NOMO-1 treated with DMSO at 0.1 percent for 48 hours (cell line): ENCODE results near the gene ANKRD30B.
"Not testable (repeated sequence)": the region's sequence is repeated elsewhere in the genome, so short reads cannot be mapped to it uniquely, and the experiment has no call there.

Source experiments
- DNase-seq: peaks from one replicate; lab custom pipeline; 2025; ENCODE audit not compliant: unreplicated experiment; lab: John Stamatoyannopoulos, UW

The ANKRD30B gene, protein sequence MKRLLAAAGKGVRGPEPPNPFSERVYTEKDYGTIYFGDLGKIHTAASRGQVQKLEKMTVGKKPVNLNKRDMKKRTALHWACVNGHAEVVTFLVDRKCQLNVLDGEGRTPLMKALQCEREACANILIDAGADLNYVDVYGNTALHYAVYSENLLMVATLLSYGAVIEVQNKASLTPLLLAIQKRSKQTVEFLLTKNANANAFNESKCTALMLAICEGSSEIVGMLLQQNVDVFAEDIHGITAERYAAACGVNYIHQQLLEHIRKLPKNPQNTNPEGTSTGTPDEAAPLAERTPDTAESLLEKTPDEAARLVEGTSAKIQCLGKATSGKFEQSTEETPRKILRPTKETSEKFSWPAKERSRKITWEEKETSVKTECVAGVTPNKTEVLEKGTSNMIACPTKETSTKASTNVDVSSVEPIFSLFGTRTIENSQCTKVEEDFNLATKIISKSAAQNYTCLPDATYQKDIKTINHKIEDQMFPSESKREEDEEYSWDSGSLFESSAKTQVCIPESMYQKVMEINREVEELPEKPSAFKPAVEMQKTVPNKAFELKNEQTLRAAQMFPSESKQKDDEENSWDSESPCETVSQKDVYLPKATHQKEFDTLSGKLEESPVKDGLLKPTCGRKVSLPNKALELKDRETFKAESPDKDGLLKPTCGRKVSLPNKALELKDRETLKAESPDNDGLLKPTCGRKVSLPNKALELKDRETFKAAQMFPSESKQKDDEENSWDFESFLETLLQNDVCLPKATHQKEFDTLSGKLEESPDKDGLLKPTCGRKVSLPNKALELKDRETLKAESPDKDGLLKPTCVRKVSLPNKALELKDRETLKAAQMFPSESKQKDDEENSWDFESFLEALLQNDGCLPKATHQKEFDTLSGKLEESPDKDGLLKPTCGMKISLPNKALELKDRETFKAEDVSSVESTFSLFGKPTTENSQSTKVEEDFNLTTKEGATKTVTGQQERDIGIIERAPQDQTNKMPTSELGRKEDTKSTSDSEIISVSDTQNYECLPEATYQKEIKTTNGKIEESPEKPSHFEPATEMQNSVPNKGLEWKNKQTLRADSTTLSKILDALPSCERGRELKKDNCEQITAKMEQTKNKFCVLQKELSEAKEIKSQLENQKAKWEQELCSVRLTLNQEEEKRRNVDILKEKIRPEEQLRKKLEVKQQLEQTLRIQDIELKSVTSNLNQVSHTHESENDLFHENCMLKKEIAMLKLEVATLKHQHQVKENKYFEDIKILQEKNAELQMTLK (N-terminal part only)

DNA sequence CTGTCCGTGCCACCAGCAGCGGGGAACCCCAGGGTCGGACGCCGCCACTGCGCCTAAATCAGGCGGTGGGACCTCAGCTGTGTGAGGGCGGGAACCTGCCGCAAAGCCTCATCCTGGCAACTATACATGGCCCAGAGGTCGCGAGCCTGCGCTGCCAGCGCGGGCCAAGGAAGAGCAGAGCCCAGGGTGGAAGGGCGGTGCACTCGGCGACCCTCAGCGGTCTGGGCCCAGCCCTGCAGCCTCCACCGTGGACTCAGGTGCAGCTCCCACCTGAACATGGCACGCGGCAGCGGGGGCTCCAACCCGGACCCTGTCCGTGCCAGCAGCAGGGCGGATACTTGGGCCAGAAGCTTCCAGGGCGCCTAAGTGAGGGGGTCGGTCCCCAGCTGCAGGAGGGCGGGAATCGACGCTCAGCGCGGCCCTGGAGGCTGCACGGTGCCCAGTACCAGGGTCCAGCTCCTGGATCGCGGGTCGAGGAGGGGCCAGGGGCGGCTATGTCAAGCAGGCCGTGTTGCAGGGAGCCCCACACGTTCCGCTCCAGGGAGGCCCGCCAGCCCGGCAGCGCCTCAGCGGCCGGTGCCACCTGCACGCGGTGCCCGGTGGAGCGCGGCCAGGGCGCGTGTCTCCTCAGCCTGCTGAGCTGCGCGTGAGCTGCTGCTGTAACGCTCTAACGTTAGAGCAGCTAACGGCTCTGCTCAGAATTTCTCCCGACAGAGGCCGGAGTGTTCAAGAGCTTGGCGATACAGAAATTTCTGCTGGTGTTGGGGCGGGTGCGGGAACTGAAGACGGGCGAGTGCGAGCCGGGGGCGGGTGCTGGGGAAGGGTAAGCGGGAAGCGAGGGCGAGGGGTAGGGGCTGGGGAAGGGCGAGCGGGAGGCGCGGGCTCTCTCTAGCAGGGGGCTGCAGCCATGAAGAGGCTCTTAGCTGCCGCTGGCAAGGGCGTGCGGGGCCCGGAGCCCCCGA lies at the start of gene ANKRD30B:
ANKRD30B (plus strand) TSS at position 660 of the 962 bp plus-strand sequence; CDS start at position 908, 248 bp downstream.
- no peak for DNase-seq

DNA sequence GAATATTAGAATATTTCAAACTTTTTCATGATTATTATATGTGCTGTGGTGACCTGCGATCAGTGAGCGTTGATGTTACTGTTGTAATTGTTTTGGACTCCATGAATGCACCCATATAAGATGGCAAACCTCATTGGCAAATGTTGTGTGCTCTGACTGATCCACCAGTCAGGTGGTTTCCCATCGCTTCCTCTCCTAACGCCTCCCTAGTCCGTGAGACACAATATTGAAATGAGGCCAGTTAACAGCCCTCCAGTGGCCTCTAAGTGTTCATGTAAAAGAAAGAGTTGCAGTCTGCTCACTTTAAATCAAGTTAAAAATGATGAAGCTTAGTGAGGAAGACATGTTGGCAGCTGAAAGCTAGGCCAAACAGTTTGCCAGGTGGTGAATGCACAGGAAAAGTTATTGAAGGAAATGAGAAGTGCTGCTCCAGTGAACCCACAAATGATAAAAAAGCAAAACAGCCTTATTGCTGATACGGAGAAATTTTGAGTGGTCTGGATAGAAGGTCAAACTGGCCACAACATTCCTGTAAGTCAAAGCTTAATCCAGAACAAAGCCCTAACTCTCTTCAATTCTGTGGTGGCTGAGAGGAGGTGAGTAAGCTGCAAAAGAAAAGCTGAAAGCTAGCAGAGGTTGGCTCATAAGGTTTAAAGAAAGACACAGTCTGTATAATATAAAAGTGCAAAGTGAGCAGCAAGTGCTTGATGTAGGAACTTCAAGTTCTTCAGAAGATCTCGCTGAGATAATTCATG lies 46.5 kb upstream of the ANKRD30B start:
- not testable (repeated sequence) for DNase-seq

DNA sequence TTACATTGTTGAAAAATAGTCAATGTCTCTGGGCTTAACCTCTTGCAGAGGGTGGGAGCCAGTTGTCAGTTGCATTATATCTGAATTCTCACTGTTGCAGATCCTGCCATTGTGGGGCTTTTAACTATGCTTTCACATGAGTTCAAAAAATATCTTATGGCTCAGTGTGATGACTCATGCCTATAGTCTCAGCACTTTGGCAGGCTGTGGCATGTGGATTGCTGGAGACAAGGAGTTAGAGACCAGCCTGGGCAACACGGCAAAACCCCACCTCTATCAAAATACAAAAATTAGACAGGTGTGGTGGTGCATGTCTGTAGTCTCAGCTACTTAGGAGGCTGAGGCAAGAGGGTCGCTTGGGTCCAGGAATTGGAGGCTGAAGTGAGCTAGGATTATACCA lies 38.2 kb upstream of the ANKRD30B start:
- not testable (repeated sequence) for DNase-seq

DNA sequence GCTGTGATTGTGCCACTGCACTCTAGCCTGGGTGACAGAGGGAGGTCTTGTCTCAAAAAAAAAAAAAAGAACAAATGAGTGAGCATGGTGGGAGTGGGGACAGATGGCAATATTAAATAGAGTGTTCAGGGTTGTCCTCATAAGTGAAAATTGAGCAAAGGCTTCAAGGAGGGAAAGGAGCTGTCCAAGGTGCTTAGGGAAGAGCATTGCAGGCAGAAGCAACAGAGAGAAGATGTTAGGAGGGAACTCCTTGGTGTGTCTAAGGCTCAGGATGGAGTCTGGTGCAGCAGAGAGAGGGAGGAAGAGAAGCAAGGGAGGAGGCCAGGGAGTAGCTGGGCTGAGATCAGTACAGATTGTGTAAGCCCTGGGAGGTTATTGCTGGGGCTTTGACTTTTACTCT lies 26.4 kb upstream of the ANKRD30B start:
- not testable (repeated sequence) for DNase-seq

DNA sequence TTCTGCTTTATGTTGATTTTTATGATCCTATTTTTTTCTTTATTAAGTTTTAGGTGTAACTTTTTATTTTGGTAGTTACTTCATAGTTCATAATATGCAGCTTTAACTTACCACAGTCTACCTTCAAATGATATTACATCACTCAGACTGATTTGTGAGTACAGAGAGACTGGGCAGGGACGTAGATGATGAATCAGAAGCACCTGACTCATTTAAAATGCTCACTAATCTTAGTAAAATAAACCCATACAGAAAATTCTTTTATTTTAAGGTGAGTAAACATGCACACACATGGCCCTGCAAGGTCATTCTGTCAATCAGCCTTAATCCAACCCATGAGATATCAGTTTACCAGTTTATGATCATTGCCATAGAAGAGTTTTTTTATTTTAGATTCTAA lies 8.9 kb upstream of the ANKRD30B start:
- not testable (repeated sequence) for DNase-seq

DNA sequence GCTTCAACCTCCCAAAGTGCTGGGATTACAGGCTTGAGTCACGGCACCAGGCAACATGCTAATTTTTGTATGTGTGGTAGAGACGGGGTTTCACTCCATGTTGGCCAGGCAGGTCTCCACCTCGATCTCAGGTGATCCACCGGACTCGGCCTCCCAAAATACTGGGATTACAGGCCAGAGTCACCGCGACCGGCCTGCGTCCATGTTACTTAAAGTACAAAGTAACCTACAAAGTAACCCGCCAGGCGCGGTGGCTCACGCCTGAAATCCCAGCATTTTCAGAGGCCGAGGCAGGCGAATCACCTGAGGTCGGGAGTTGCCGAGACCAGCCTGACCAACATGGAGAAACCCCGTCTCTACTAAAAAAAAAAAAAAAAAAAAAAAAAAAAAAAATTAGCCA lies 1.1 kb upstream of the ANKRD30B start:
- DNase-seq, result no peak

DNA sequence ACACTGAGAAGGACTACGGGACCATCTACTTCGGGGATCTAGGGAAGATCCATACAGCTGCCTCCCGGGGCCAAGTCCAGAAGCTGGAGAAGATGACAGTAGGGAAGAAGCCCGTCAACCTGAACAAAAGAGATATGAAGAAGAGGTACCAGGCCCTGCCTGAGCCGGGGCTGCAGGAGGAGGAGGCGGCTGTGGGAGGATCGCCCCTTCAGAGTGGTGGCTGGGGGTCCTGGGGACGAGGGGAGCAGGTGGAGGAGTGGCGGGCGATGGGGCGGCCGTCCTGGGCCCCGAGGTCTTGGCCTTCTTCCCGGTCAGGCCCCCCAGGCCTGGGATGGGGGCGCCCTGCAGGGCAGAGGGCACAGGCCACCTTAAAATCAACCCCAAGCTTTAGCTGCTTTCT lies 524 bp downstream of the ANKRD30B start:
- no peak for DNase-seq

DNA sequence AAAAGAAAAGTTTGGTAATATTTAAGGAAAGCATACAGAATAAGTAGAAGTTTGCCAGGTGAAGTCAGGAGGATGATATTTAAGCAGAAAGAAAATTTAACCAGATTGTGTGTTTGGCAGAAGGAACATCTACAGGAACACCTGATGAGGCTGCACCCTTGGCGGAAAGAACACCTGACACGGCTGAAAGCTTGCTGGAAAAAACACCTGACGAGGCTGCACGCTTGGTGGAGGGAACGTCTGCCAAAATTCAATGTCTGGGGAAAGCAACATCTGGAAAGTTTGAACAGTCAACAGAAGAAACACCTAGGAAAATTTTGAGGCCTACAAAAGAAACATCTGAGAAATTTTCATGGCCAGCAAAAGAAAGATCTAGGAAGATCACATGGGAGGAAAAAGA lies 15.6 kb downstream of the ANKRD30B start:
- not testable (repeated sequence) for DNase-seq

DNA sequence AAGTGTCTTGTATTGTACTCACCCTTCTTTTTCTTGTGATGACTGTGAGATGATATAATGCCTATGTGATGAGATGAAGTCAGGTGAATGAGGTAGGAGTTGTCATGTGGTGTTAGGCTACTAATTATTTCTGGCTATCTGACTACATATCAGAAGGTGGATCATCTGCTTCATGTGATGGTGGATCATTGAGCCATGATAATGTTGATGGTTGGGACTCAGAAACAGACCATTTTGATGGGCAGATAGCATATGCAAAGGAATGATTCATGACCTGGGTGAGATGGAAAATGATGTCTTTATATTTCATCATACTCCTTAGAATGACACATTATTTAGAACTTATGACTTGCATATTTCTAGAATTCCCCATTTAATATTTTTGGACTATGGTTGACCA lies 19.5 kb downstream of the ANKRD30B start:
- DNase-seq, result no peak

DNA sequence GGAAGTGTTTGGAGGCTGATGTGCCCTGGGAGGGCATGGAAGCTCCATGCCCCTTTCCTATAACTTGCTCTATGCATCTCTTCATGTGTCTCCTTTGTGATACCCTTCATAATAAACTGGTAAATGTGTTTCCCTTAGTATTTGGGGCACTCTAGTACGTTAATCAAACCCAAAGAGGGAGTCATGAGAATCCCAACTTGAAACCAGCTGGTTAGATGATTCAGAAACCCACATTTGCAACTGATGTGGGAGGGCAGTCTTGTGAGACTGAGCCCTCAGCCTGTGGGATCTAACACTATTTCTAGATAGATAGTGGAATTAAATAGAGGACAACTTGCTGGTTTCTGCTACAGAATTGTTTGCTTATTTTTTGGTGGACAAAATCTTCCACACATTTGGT lies 20.3 kb downstream of the ANKRD30B start:
- DNase-seq, result no peak

DNA sequence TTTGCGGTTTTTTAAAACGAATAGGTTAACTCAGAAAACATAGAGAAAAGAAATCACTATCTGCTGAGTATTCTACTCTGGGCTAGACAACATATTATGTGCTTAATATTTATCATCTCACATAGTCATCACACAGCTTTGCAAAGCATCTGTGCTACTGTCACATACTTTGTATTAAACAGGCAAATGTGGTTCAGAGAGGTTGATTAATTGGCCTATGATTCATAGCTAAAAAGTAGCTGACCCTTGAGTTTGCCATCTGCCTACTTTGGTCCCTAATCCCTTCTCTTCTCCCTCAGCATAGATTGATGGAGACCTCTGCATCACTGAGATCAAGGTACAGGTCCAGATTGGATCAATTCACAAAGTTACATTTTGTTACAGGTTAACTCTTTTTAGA lies 21.4 kb downstream of the ANKRD30B start:
- DNase-seq, result no peak

DNA sequence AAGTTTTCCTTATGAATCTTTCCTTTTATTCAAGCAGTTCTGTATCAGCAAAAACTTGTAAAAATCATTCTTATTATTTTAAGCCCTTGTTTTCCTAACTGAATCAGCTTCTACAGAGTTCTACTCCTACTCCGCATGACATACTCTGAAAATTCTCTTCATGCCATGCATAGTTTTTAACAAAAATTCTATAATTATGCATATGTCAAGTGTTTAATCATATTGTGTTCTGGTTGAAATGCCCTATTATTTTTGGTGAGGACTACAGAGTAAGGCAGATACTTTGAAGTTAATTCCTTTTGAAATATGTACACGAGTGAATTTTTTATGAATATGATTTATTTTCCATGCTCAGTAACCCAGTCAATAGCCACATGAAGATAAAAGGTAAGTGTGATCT lies 28.8 kb downstream of the ANKRD30B start:
- DNase-seq, result no peak

DNA sequence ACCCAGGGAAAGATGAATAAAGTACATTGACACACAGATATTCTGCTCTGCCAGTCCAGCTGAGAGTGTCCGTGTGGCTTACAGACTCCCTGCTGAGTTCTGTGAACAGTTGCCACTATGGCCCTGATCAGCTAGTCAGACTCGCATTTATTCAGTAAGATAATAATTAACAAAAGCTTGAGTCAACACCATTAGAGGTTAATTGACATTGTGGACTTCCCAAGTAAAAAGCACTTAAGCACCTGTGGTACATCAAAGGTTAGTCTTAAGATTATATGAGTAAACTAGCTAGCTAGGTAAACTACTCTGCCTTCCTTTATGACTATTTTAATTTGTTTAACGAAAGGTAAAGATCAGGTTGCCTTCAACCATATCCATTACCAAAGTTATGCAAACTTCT lies 33.7 kb downstream of the ANKRD30B start:
- no peak for DNase-seq

DNA sequence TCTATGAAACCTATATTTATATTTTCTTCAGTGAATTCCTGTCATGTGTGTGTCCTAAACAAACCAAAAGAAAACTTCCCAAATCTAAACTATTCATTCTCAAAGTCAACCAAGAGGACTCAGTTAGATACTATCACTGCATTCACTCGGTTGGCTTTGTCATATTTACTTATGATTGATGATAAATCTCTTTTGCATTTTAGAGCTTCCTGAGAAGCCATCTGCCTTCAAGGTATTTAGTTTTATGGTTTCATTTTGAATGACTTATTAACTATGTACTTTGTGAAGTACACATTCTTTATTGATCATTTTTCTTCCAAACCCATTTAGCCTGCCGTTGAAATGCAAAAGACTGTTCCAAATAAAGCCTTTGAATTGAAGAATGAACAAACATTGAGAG lies 36.2 kb downstream of the ANKRD30B start:
- no peak for DNase-seq

DNA sequence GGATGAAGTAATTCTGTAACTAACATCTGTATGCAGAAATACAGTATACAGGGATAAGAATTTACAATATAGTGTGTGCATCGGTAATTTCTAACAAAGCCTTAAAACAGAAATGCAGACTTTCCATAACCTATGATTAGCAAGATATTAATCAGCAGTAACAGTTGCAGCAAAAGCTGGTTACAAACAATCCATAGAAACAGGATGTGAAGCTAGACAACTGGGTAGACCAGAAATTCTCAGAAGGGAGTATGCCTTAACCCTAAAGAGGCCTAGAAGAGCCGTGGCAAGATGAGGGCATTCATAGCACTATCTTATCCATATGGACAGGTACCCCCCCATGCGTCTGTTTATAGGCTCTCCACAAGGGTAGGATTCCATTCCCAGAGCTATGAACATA lies 48.9 kb downstream of the ANKRD30B start:
- DNase-seq, result not testable (repeated sequence)

DNA sequence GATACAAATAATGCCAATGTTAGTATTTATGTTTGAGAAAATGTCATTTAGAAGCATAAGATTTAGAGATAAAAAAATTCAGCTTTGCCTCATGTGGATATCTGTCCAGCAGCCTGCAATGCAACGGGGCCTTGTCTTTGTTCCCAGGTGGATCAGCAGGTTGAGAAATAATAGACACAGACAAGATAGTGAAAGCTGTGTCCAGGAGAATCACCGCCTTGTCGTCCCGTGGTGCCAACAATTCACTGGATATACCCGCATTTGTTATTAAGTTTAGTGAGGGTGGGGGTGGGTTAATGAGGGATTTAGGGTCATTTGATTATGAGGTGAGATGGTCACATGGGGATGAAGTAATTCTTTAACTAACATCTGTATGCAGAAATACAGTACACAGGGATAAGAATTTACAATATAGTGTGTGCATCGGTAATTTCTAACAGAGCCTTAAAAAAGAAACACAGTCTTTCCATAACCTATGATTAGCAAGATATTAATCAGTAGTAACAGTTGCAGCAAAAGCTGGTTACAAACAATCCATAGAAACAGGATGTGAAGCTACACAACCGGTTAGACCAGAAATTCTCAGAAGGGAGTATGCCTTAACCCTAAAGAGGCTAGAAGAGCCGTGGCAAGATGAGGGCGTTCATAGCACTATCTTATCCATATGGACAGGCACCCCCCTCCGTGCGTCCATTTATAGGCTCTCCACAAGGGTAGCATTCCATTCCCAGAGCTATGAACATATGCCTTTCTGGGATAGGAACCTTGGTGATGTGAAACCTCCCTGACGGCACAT lies 50.2 kb downstream of the ANKRD30B start:
- not testable (repeated sequence) for DNase-seq

DNA sequence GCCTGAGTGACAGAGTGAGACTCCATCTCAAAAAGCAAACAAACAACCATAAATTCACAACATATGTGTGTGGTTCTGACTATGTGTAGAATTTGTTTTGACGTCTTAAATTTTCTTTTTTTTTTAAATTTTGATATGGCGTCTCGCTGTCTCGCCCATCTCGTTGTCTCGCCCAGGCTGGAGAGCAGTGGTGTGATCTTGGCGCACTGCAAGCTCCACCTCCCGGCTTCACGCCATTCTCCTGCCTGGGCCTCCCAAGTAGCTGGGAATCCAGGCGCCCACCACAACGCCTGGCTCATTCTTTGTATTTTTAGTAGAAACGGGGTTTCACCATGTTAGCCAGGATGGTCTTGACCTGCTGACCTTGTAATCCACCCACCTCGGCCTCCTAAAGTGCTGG lies 63.1 kb downstream of the ANKRD30B start:
- not testable (repeated sequence) for DNase-seq

DNA sequence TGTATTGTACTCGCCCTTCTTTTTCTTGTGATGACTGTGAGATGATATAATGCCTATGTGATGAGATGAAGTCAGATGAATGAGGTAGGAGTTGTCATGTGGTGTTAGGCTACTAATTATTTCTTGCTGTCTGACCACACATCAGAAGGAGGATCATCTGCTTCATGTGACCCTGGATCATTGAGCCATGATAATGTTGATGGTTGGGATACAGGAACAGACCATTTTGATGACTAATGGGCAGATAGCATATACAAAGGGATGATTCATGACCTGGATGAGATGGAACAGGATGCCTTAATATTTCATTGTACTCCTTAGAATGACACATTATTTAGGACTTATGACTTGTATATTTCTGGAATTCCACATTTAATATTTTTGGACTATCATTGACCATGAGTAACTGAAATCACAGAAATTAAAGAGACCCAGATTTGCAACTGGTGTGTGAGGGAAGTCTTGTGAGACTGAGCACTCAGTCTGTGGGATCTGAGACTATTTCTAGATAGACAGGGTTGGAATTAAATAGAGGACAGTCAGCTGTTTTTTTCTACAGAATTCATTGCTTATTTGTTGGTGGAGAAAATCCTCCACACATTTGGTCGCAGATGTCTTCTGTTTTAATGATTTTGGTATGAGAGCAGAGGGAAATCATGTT lies 79.1 kb downstream of the ANKRD30B start:
- not testable (repeated sequence) for DNase-seq
